Thymus (tissue), 11 donors: ENCODE measurements around the gene FRMD4A. TPM values are rescaled to one million over a fixed set of nuclear protein-coding genes. Genes with fewer than 3 reads are reported as not detected.

Experiments
- DNase-seq, 9 donors: peaks; one replicate each; pipeline ENCODE4 v3.0.0-alpha.2; 2013; ENCODE audit warnings: low spot score in 9 of 9, low read depth in 6 of 9, missing footprints in 1 of 9
- H3K27ac ChIP-seq, 2 donors: one replicate each; pipeline ENCODE4 v1.5.1; 2013; ENCODE audit warnings: control low read depth in 1 of 2, low read depth in 1 of 2, low read length in 1 of 2, mild to moderate bottlenecking in 1 of 2, moderate library complexity in 1 of 2
- H3K27me3 ChIP-seq, 2 donors: one replicate each; pipeline ENCODE4 v1.5.1; 2013; ENCODE audit warnings: low read length in 1 of 2; ENCODE audit not compliant: control insufficient read depth in 2 of 2, insufficient read depth in 1 of 2
- H3K36me3 ChIP-seq, 2 donors: one replicate each; pipeline ENCODE4 v1.5.1; 2013; ENCODE audit warnings: low read length in 1 of 2, mild to moderate bottlenecking in 1 of 2, moderate library complexity in 1 of 2; ENCODE audit not compliant: control insufficient read depth in 2 of 2, insufficient read depth in 2 of 2
- H3K4me1 ChIP-seq, 2 donors: one replicate each; pipeline ENCODE4 v1.5.1; 2013; ENCODE audit warnings: low read length in 2 of 2; ENCODE audit not compliant: control insufficient read depth in 2 of 2, insufficient read depth in 2 of 2
- H3K4me3 ChIP-seq, 2 donors: one replicate each; pipeline ENCODE4 v1.5.1; 2013; ENCODE audit warnings: low read length in 2 of 2, control low read depth in 1 of 2, mild to moderate bottlenecking in 1 of 2
- H3K9me3 ChIP-seq, 2 donors: one replicate each; pipeline ENCODE4 v1.5.1; 2013; ENCODE audit warnings: low read length in 1 of 2, mild to moderate bottlenecking in 1 of 2; ENCODE audit not compliant: control insufficient read depth in 2 of 2, insufficient read depth in 1 of 2
- WGBS: extraction: QIAGEN DNeasy Blood & Tissue Kit; methylation state at CpG from one replicate; pipeline ENCODE4 v1.1.7; 2013; 5-methylcytosine and 5-hydroxymethylcytosine counted together
- polyA plus RNA-seq: library from polyadenylated mRNA; stranded (reverse); fragments of 200-250 nt; gene quantifications from one replicate; pipeline ENCODE4 v1.2.3, GENCODE V29; 2013
- total RNA-seq: library from RNA; stranded (reverse); fragments of 120-200 nt; gene quantifications from one replicate; pipeline ENCODE4 v1.2.4, GENCODE V29; 2013
- donor health status: healthy.

Gene FRMD4A
- total and polyA plus RNA-seq, 2 donors, result 13.3 to 16.2 TPM

DNA sequence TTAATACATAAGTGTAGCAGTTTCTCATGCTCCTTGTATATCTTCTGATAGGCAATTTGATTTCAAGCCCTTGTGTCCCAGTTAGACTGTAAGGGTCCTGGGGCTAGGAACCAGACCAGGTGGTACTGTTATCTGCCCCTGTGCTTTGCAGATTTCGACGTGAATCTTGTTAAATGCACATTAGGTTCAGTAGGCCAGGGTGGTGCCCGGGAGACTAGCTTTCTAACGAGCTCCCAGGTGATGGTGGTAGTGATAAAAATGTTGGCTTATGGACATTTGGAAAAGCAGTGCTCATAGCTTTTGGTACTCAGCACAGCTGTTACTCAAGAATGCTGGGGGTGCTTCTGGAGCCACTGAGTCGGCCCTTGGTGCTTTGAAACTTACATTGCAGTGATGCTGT lies 679.8 kb downstream of the FRMD4A start:
- no peak overlapping the region for H3K27ac ChIP-seq
- H3K4me1 ChIP-seq, result peaks cover 21 to 24% of the 10 kb centered on the region in 2 donors
- DNase-seq, result no peak
- no peaks in the 10 kb centered on the region for H3K27me3 ChIP-seq
- WGBS, result 95% methylated on average over 5 of the region's 5 CpGs
- H3K9me3 ChIP-seq, result peaks cover 0 to 9% of the 10 kb centered on the region in 2 donors
- peaks cover 13 to 73% of the 10 kb centered on the region in 2 donors for H3K36me3 ChIP-seq
- H3K4me3 ChIP-seq, result no peak overlapping the region

DNA sequence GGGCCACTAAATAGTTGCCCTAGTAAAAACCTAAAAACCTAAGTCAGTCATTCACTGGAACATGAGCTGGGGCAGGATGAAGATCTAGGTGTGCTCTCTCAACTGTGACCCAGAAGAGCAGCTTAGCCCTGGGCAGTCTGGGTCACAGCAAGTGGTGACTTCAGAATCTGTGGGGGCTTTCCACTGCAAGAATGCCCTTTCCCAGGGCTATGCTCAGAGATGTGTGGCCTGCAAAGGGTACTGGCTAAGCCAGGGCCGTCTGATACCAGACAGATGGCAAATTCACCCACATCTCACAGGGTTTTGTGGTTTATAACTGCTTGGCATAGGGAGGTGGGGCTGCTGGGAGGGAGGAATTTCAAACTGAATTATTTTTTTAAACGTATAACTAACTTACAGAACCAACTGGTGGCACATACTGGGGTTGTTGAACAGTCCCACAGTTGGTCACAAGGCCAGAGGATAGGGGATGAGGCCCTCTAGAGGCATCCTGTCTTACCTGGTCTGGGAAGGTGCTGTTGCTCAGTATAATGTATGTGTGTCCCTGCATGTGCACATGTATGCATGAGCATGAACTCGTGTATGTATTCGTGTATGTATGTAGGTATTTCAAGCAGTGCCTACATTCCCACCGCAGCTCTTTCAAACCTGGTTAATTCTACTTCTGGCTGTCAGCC lies 680.7 kb downstream of the FRMD4A start:
- no peak overlapping the region for H3K4me3 ChIP-seq
- H3K9me3 ChIP-seq, result peaks cover 0 to 9% of the 10 kb centered on the region in 2 donors
- H3K27me3 ChIP-seq, result no peaks in the 10 kb centered on the region
- DNase-seq, result no peak
- WGBS, result 60% methylated on average over 5 of the region's 5 CpGs
- peaks cover 21 to 24% of the 10 kb centered on the region in 2 donors for H3K4me1 ChIP-seq
- H3K36me3 ChIP-seq, result peaks cover 23 to 79% of the 10 kb centered on the region in 2 donors
- H3K27ac ChIP-seq, result peak overlapping the region in 1 of 2 donors; percentile 32

DNA sequence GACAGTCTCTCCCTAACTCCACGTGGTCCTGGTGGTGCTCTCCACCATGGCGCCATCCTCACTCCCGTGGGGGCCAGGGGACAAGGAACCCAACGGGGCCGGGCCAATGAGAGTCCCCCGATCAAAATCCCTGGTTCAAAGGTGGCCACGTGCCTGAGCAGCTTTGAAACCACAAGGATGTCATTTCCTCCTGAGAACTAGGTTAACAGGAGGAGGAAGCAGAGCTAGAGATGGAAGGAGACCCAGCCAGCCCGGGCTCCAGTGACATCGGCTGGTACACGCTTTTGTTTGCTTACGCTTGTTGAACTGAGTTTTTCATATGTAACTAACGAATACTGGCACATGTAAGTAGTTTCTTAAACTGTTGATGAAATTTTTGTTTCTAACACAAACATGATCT lies 682.3 kb downstream of the FRMD4A start:
- peak overlapping the region in 1 of 2 donors; percentile 3 for H3K27ac ChIP-seq
- peaks cover 21 to 24% of the 10 kb centered on the region in 2 donors for H3K4me1 ChIP-seq
- peaks cover 26 to 73% of the 10 kb centered on the region in 2 donors for H3K36me3 ChIP-seq
- peak in 3 of 9 donors; percentile 19 to 64 (median 28) for DNase-seq
- H3K27me3 ChIP-seq, result no peaks in the 10 kb centered on the region
- H3K9me3 ChIP-seq, result peaks cover 0 to 9% of the 10 kb centered on the region in 2 donors
- no peak overlapping the region for H3K4me3 ChIP-seq
- WGBS, result 77% methylated on average over 12 of the region's 12 CpGs

DNA sequence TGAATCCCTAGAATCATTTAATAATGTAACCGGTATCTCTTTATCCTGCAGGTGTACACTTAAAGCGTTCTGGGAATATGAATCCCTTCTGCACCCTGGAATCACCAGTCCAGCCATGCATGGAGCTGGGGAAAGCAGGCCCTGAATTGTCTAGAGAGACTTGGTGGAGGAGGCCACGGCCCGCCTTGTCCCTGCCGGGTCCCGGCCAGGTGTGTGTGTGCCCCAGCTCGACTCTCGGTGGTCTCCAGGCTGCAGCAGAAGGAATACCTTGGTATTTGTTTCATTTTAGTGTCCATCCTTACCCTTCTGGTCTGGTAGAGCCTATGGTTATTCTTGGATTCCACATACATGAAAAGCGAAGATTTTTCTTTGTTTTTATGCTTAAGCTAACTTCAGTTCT lies 685.9 kb downstream of the FRMD4A start:
- DNase-seq, result no peak
- Histone ChIP-seq H3K4me1 (peaks cover 8 to 11% of the 10 kb centered on the region in 2 donors), H3K27ac (no peak overlapping the region), H3K9me3 (peaks cover 2 to 23% of the 10 kb centered on the region in 2 donors), H3K27me3 (no peaks in the 10 kb centered on the region), H3K36me3 (peaks cover 30 to 54% of the 10 kb centered on the region in 2 donors), H3K4me3 (no peak overlapping the region)
- WGBS, result 97% methylated on average over 9 of the region's 9 CpGs

DNA sequence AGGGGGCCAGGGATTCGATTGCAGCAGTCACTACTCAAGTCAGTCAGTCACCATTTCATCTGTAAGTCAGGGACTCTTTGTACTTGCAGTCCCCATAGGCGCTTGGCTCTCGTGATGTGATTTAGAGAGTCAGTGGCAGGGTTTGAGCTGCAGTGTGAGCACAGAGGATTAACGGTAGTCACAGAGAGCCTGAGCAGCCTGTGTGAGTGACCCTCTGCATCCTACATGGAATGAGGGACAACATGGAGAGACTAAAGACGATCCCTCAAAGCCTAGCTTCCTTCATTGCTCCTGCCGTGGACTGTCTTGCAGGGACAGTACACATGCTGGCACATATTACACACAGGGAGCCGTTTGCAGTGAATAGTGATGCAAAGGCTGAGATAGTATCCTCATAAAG lies 687.7 kb downstream of the FRMD4A start:
- H3K27me3 ChIP-seq, result no peaks in the 10 kb centered on the region
- H3K4me3 ChIP-seq, result no peak overlapping the region
- no peak for DNase-seq
- peaks cover 2 to 18% of the 10 kb centered on the region in 2 donors for H3K9me3 ChIP-seq
- WGBS, result 89% methylated on average over 7 of the region's 7 CpGs
- peaks cover 0 to 2% of the 10 kb centered on the region in 2 donors for H3K4me1 ChIP-seq
- H3K27ac ChIP-seq, result no peak overlapping the region
- peaks cover 40 to 42% of the 10 kb centered on the region in 2 donors for H3K36me3 ChIP-seq

DNA sequence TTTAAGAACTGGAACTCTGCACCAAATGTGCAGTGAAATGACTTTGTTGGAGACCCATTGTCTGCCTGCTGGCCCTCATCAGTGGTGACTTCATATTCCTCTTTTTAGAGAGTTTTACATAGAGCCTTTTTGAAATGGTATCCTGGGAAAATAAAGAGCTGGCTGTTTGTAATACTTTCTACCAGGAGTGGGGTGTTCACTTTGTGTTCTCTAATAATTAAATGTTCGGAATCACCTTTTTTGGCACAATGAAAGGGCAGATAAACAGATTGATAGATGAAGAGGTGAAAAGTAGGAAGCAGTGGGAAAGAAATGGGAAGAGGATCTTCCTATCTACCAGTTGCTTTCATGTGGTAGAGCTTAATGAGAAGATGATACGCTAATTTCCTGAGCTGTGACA lies 688.4 kb downstream of the FRMD4A start:
- over 99% methylated on average over 2 of the region's 2 CpGs for WGBS
- H3K27me3 ChIP-seq, result no peaks in the 10 kb centered on the region
- H3K36me3 ChIP-seq, result peaks cover 40 to 42% of the 10 kb centered on the region in 2 donors

DNA sequence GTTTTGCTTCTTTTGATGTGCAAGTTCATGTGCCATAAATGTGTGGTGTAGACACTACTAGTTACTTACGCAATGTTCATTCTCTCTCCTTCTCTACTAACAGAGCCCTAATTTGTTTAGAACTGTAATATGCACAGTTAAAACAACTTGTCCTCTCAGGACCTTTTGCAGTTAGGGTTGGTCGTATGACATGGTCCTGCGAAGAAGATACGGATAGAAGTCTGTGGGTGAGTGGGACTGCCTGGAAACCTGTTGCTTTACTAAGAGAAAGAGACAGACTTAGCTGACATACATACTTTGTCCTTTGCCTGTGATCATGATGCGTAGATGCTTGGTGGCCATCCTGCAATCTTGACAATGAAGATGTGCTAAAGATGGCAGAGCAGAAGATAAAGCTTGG lies 692.8 kb downstream of the FRMD4A start:
- Histone ChIP-seq H3K4me3 (no peak overlapping the region), H3K36me3 (peaks cover 23 to 28% of the 10 kb centered on the region in 2 donors), H3K4me1 (no peaks in the 10 kb centered on the region), H3K9me3 (peaks cover 2 to 14% of the 10 kb centered on the region in 2 donors), H3K27me3 (no peaks in the 10 kb centered on the region), H3K27ac (no peak overlapping the region)
- no peak for DNase-seq
- 98% methylated on average over 5 of the region's 5 CpGs for WGBS

More for the DNA sequence above, 688.4 kb downstream of the FRMD4A start:
- H3K27ac ChIP-seq, result no peak overlapping the region
- H3K9me3 ChIP-seq, result peaks cover 2 to 18% of the 10 kb centered on the region in 2 donors
- H3K4me3 ChIP-seq, result no peak overlapping the region
- DNase-seq, result no peak
- H3K4me1 ChIP-seq, result no peaks in the 10 kb centered on the region

DNA sequence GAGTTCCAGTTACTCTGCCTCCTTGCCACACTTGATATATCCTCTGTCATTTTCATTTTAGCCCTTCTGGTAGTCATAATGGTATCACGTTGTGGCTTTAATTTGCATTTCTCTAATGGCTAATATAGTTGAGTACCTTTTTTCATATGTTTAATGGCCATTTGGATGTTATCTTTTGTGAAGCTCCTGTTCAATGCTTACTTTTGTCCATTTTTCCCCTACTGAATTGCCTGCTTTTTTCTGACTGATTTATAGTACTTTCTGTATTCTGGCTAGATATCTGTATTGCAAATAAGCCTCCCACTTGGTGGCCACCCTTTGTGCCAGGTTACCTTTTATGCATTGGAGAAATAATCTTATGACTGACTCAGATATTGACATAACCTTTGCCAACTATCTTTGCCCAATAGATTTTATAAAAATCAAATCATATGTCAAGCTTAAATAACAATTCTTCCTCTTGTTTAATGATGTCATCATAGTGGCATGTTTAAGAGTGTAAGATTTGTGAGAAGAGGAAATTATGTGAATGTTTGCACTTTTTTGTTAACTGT lies 693.3 kb downstream of the FRMD4A start:
- 100% methylated on average over 1 of the region's 1 CpG for WGBS
- DNase-seq, result no peak
- Histone ChIP-seq H3K36me3 (peaks cover 21 to 29% of the 10 kb centered on the region in 2 donors), H3K27ac (no peak overlapping the region), H3K4me1 (no peaks in the 10 kb centered on the region), H3K4me3 (no peak overlapping the region), H3K27me3 (no peaks in the 10 kb centered on the region), H3K9me3 (peaks cover 2 to 10% of the 10 kb centered on the region in 2 donors)

DNA sequence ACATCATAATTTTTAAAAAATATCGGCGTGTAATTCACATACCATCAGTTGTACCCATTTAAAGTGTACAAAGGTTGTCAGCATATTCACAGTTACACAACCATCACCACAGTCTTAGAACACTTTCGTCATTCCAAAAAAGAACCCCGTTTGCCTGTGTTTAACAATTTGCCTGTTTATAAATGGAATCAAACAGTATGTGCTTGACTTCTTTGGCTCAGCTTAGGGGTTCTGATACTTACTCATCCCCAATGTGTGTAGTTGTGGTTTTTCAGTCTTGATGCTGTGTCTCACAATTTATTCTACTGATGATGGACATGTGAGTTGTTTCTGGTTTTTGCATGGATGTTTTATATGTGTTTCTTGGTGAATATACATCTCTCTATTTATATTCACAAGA lies 693.9 kb downstream of the FRMD4A start:
- WGBS, result 98% methylated on average over 4 of the region's 4 CpGs
- Histone ChIP-seq H3K4me1 (no peaks in the 10 kb centered on the region), H3K27ac (no peak overlapping the region), H3K4me3 (no peak overlapping the region), H3K9me3 (peaks cover 0 to 5% of the 10 kb centered on the region in 2 donors), H3K27me3 (no peaks in the 10 kb centered on the region), H3K36me3 (peaks cover 21 to 30% of the 10 kb centered on the region in 2 donors)
- DNase-seq, result no peak
